H54 (cell line): Measurements from ENCODE around the gene PLLP.
"Not testable (repeated sequence)": the region's sequence is repeated elsewhere in the genome, so short reads cannot be mapped to it uniquely, and the experiment has no call there.

Experiments used
- DNase-seq: peaks from one replicate; pipeline ENCODE4 v3.0.0; 2011; ENCODE audit warnings: low spot score, mixed read lengths; ENCODE audit not compliant: insufficient read length
- FAIRE-seq: peaks from 3 replicates; lab custom pipeline; 2011; peaks lifted over from hg19 to GRCh38; lab: Jason Lieb, UNC
- POLR2A ChIP-seq: IDR thresholded peaks from 2 replicates; pipeline ENCODE4 v1.6.1; 2011; ENCODE audit warnings: low read depth, mild to moderate bottlenecking, low read length

Gene PLLP

DNA sequence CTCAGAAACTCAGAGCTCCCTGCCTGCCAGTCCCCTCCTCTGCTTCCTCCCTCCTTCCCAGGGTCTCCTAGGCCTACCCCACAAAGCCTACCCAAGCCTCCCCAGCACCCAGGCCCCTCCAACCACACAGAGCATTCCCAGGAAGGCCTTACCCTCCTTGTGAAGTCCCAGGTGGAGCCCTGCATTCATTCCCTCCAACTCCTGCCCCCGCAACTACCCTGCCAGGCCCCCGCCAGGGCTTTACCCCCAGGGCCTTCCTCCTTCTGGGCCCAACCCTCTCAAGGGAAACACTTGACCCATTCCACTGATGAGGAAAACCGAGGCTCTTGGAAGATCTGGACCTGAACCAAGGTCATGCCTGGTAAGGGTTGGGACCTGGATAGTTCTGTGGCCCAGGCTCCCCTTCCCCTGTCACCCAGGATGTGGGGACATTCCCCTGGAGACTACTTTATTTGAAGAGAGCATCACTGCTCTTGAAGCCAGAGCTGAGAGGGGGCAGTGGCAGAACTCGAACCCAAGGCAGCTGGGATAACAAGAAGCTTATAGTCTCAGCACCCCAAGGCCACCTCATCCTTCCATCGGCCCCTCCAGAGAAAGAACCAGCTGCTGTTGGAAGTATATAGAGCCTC, 12.5 kb downstream of the PLLP start:
- no peak for FAIRE-seq
- no peak for TF ChIP-seq POLR2A
- no peak for DNase-seq

DNA sequence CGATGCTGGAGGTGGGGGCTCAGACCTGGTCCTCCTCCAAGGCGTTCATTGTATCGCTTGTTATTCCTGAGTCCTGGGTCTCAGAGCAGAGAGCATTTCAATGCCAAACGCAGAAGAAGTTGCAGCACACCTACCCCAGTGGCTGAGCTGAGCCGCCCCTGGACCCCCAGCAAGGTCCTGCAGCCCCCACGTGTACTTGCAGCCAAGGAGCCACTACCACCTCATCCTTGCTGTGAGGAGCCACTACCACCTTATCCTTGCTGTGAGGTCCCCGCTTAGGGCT, 13.5 kb downstream of the PLLP start:
- FAIRE-seq (no peak), DNase-seq (no peak)
- TF ChIP-seq POLR2A = no peak

DNA sequence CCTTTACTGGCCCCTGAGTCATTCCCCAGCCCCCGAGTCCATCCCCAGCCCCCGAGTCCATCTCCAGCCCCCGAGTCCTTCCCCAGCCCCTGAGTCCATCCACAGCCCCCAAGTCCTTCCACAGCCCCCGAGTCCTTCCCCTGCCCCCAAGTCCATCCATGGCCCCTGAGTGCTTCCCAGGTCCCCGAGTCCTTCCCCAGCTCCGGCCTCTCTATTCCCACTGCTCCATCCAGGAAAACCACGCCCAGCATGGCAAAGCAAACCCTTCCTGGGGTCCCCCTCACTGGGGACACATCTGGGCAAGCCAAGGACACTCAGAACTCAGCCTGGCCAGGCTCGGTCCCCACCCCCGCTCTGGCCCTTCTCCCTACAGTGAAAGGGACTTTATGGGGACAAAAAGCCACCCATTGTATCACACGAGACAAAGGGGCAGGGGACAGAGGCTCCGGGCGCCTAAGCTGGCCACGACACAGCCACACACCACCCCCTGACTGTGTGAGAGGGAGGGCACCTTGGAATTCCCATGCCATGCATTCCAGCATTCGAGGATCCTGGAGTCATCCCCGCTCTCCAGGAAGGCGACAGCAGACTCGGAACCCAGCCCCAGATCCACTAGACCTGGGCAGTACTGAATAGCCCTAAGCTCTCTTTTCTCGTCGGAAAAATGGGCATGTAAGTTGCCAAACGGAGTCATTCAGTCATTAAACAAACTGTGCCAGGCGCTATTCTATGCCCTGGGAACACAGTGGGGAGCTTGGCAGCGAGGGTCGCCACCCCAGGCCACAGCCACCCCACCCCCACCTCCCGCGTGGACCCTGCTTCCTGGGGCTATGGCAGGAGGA, 14.0 kb downstream of the PLLP start:
- FAIRE-seq (no peak), DNase-seq (no peak)
- no peak for TF ChIP-seq POLR2A

DNA sequence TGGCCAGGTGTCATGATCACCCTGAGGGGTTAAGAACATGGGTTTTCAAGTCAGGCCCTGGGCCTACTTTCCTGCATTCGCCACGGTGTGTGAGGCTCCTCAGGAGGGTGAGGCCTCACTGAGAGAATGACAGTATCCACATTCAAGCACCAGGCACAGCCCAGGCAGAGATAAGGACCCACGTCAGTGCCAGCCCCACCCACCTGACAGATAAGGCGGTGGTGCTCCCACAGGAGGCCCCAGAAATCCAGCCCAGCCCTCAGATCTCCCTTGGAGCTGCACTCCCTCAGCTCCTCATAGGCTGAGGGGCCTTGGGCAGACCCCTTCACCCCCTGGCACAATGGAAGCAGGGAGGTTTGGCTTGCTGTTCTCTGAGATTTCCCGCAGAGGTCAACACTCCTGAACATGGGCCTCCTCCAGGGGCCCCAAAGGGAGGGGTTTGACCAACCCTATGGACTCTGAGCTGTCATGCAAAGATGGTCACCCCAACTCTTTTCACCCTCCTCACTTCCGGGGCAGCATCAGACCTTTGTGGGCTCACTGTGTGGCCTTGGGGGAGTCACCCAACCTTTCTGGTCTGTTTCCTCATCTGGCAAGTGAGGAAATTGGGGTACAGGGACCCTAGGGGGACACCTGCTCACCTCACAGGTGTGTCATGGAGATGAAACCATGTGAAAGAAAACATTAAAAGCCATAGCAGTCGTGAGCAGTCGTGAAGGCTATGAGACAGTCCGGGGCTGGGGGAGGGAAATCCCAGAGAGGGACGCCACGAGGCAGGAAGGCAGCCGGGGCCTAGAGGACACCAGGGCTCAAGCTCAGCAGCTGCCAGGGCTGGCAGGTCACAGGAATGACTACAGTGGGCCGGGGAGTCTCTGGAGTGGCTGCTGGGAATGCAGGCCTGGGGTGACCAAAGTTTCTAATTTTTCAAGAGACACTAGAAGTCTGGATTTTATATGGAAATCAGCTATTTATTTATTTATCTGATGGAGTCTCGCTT, 15.4 kb downstream of the PLLP start:
- FAIRE-seq (no peak), DNase-seq (no peak)

DNA sequence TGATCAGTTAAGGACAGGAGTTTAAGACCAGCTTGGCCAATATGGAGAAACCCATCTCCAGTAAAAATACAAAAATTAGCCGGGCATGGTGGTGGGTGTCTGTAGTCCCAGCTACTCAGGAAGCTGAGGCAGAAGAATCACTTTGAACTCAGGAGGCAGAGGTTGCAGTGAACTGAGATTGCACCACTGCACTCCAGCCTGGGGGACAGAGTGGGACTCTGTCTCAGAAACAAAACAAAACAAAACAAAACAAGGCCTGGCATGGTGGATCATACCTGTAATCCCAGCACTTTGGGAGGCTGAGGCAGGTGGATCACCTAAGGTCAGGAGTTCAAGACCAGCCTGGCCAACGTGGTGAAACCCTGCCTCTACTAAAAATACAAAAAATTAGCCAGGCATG, 17.1 kb downstream of the PLLP start:
- DNase-seq, FAIRE-seq: not testable (repeated sequence)

More for the DNA sequence above, 15.4 kb downstream of the PLLP start:
- TF ChIP-seq POLR2A = no peak

DNA sequence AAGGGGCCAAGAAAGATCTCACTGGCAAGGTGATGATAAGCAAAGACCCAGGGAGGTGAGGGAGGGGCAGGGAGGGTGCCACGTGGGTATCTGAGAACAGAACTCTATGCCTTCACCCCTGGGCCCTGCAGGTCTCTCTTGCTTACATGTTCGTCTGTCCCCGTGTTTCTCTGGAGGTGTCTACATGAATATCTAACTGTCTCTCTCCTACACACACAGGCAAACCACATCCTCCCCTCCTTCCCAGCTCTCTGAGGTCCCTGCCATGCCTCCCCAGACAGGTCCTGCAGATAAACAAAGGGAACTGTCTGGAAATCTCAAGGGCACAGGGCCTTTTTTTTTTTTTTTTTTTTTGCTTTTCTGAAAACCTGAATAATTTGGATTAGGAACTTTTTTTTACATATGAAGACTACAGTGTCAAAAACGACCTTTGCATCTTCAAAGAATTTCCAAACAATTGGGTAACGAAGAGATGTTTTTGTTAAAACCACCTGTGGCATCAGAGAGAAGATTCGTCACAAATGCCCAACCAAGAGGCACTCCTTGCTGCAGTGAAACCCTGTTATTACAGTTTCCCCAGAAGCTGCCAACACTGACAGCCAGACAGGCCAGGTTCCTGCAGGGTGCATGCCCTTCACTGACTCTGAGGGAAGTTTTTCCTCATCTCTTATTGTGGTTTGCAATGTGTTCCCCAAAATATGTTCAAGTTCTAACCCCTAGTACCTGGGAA, 17.8 kb downstream of the PLLP start:
- FAIRE-seq (no peak), DNase-seq (no peak)
- TF ChIP-seq POLR2A = no peak

DNA sequence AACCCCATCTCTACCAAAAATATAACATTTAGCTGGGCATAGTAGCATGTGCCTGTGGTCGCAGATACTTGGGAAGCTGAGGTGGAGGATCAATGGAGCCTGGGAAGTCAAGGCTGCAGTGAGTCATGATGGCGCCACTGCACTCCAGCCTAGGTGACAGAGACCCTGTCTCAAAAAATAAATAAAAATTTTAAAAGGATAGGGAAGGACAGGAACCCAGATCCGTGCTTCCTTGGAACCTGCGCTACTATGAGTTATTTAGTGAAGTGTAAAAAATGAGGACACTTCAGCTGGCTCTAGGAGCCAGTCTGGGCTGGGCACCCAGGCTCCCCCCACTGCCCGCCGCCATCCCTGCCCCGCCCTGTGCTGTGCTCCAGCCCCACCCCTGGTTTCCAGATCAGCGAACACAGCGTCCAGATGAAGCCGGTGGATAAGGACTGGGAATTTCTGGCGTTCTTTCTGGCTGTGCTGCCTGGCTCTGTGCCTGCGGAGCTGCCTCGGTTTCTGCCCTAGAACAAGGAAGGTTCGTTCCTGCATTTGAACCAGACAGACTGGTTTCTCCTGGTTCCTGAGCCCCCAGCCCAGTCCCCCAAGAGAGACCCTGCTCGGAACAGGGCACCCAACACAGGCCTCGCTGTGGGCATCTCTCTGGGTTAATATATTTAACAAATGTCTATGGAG, 18.5 kb downstream of the PLLP start:
- FAIRE-seq = no peak
- no peak for DNase-seq
- TF ChIP-seq POLR2A = no peak

DNA sequence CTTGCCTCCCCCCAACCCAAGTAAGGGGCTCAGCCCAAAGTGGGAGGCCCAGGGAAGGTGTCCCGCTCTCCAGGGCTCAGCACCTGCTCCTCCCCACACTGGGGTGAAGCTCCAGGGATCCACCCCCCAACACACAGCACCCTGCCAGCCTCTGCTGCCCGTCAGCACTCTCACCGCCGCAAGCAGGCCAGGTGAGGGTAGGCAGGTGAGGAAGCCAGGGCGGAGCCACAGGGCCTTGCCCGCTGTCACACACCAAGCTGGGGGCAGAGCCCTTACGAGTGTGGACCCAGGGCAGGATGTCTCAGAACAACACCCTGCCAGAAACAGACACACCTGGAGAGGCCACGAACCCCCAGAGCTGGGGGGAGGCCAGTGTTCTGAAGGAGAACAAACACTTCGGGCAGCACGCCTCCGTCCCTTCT, 19.5 kb downstream of the PLLP start:
- no peak for TF ChIP-seq POLR2A
- DNase-seq (no peak), FAIRE-seq (no peak)

DNA sequence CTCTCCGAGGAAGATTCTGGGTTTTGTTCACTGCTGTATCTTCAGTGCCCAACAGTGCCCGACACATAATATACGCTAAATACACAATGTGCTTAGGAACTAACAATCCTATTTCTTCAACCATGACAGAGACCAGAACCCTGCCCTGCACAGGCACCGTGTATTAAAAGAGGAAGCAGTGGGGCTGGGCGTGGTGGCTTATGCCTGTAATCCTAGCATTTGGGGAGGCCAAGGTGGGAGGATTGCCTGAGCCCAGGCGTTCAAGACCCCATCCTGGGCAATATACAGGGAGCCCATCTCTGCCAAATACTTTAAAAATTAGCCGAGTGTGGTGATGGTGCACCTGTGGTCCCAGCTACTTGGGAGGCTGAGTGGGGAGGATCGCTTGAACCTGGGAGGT, 20.1 kb downstream of the PLLP start:
- TF ChIP-seq POLR2A = no peak
- no peak for DNase-seq
- FAIRE-seq = no peak

DNA sequence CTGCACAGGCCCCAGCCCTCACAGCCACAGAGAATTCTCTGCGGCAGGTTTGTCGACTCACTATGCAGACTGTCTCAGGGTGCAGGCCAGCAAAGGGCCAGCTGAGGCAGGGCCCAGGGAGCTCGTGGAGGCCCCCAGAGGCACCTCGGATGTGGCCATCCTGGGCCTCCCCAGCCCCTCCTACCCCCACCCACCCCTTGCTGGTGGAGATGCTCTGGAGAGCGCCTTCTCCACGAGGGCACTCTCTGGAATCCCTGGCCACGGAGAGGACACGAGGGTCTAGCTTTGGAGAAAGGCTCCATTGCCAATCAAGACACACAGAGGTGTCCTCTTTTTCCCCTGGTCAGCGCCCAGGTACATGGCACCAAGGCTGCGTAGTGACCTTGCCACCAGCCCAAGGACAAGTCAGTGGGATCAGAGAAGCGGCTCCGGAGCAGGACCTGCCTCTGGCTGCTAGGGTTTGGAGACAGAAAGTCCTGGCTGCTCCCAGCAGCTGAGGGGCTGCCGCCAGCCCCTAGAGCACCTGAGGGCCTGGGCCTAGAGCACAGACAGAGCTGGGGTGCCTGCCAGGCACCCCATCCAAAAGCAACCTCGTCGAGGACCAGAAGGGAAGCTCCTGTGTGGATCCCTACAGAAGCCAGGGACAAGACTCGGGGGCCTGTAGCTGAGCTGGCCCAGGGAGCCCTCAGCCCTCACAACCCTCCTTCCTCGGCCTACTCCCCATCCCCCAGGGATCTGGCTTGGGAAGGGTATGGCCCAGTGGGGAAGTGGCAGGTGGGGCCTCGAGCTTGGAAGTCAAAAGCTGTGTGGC, 20.7 kb downstream of the PLLP start:
- DNase-seq (no peak), FAIRE-seq (no peak)
- no peak for TF ChIP-seq POLR2A

DNA sequence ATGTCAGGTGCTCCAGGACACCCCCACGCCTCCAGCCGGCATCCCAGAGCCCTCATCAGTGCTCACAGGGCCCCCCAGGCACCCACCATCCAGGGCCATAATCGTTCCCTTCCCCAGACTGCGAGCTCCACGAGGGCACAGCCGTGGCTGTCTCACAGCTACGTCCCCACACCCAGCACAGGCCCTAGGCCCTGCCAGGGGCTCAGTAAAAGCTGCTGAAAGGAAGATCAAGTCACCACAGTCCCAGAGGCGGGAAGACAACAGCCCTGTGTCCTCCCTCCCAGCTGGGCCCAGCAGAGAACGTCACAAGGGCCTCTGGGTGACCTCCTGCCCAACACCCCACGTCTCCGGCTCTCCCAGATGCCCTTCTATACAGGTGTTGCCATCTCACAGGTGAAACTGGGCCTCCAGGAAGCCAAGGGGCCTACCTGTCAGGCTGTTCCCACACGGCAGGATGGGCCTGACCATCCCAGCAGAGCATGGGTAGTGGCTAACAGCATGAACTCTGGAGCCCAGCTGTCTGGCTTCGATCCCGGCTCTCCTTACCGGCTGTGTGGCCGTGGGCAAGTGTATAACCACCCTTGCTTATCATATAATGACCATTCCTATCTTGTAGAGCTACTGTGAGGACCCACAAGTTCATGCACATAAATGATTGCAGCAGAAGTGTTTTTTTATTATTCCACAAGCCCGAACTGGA, 21.5 kb downstream of the PLLP start:
- DNase-seq (no peak), FAIRE-seq (no peak)
- no peak for TF ChIP-seq POLR2A

DNA sequence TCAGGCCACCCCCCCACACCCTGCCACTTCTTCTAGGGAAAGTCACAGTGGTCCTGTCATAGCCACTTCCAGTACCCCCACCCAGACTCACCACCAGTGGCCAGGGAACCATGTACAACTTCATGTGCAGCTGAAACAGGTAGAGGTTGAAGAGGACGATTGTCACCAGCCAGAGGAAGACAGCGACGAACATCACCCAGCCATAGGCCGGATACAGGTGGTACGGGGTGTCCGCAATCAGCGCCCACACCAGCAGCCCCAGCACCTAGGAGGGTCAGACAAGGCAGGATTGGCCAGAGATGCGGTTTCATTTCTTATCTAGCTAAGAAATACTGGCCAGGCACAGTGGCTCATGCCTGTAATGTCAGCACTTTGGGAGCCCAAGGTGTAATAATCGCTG, 22.7 kb downstream of the PLLP start:
- no peak for TF ChIP-seq POLR2A
- FAIRE-seq = no peak
- no peak for DNase-seq
